GM19238 (cell line): ENCODE results near the gene ATP10A.
A peak's percentile ranks its signal among the peaks of the same experiment; 100 is the strongest.

ENCODE experiments used
- DNase-seq: peaks from one replicate; pipeline ENCODE4 v3.0.0; 2011; ENCODE audit warnings: low spot score; ENCODE audit not compliant: insufficient read length

Gene ATP10A

DNA sequence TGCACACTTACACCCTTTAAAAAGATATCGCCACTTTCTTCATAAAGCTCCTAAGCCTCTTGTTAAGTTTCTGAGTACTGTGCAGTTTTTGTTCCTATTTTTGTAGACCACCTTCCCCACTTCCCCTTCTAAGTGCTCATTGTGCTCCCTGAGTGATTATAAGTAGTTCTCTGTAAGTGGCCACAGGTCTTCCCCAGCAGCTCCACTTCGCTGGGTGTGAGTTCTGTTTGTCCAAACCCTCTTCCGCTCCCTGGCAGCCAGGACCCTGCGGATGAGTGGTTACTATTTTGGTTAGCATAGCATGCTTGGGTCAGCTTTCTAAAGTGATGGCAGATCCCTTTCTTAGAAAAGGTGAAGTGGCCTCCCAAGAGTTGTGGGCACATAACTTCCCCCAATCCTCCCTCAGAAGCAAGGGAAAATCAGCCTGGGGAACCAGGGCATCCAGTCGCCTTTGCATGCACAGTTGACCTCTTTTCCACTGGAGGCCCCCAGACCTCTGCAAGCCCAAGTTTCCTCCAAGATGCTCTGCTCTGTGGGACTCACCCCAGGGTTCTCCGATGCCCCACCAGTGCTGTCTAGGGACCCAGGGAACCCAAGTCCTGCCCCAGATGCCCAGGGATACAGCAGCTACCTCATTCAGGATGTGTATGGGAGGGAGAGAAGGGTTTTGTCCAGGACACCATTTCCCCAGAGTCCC lies 69.6 kb downstream of the ATP10A start:
- DNase-seq = peak; percentile 12

DNA sequence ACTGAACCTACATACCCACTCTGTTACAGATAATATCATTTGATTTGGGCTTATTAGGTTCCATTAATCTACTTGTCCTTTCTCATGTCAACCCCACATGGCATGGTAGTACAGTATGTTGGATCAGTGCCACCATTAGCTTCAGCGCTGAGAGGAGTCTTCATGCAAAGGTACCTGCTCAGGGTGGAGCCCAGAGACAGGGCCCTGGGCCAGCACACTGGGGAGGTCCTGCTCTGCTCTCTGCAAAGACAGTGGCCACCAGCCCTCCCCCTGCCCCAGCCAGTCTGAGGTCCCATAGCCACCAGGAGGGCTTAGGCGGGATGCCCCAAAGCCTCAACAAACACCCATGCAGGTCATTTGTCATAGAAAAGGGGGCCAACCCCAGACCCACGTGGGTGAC lies 71.0 kb downstream of the ATP10A start:
- DNase-seq = no peak

DNA sequence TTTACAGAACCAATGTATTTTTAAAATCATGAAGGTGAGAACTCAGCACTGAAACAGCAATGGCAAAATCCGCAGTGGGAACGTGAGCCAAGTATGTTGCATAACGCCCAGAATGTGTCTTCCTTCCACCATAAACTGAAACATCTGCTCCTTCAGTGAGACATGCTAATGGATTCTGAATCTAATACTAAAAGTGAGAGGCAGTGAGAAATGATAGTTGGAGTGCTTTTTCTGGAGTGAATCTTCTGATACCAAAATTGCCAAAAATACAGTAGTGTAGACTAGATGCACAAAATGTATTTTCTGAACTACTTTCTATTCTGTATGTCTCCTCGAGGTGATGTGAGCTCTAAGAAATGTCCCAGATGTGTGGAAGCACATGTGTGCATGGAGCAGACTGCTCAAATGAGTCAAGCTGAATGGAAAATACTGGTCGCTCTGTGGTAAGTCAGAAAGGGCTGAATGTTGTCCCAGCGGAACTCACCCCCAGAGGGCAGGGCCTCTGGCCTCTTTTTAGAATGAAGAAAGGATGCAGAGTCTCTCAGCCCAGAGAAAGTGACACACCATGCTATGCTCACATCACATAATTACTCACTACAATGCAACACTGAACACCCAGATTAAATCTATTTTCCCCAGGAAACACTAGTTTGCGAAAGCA lies 73.0 kb downstream of the ATP10A start:
- no peak for DNase-seq

- no peak for DNase-seq
These were observed 73.5 kb downstream of the ATP10A start for GRCh38 chr15:25789616-25789999.

- DNase-seq = no peak
These were observed 73.9 kb downstream of the ATP10A start for GRCh38 chr15:25789211-25789610.

DNA sequence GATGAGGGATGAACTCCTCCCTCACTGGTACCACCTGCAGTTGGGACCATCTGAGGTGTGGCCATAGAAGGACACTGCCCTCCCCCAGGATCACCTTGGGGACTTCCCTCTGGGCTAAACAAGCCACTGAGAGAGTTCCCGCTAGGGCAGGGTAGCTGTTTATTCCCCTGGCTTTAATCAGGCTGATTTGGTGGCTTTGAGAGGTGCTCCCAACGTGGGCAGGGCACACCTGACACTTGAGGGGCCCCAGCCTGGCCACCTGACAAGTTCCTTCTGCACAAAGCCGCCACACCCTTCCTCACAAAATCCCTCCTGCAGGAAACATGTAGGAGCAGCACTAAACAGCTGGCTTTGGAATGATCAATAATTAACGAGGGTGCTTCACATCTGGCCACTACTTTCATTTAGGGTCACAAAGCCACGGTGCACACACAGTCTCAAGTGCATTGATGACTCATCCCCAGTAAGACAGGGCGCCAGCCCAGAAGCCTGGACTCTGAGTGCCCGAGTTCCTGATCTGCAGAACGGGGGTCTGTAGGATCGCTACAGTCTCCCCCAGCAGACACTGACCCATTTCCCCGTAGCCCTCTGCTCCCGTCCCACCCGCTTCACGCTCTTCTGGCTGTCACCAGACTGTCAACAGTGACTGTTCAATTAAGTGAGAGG lies 75.1 kb downstream of the ATP10A start:
- no peak for DNase-seq

- DNase-seq = no peak
These were observed 75.7 kb downstream of the ATP10A start for GRCh38 chr15:25787381-25787780.

- DNase-seq = no peak
These were observed 77.1 kb downstream of the ATP10A start for GRCh38 chr15:25786040-25786439.

- no peak for DNase-seq
These were observed 77.5 kb downstream of the ATP10A start for GRCh38 chr15:25785641-25786025.

- no peak for DNase-seq
These were observed 78.1 kb downstream of the ATP10A start for GRCh38 chr15:25784876-25785640.

DNA sequence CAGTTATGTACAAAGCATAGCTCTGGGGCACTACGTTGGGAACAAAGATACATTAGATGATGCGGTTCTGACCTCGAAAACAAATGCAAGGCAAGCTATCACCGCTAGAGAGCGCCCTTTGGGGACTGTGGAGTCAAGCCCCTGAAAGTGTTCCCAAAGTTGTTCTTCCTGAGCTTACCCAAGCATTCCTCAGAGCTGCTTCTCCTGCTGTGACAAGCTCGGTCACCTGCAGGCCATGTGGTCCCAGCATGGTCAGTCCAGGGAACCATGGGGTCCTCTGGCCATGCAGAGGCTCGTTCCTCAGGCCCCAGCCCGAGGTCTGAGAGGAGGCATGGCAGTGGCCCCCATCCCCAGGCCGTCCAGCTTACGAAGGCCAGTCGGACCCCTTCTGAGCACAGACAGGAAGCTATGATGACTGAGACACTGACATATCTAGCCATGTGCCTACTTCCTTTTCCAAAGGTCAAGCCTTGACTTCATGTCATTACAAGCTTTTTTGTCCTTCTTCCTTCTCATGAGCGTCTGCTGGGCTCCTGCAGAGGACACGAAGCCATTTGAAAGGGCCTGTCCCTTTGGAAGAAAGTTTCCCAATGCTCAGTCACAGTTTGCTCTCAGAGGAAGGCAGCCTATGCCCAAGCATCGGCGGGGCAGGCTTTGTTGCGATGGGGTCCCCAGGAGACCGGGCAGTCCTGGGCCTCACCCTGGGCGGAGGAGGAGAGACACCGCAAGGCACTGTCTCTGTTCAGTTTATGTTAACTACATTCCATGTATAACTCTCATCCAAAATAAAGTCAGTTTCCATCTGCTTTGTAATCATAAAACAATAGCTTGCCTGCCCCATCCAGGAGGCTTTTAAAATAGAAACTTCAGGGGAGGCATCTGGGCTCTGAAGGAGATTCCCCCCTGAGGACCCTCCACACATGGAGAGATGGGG lies 79.3 kb downstream of the ATP10A start:
- DNase-seq = no peak

- no peak for DNase-seq
These were observed 80.0 kb downstream of the ATP10A start for GRCh38 chr15:25783134-25783533.

GRCh38 chr15:25780479-25781255 lies 82.5 kb downstream of the ATP10A start:
- DNase-seq = no peak

DNA sequence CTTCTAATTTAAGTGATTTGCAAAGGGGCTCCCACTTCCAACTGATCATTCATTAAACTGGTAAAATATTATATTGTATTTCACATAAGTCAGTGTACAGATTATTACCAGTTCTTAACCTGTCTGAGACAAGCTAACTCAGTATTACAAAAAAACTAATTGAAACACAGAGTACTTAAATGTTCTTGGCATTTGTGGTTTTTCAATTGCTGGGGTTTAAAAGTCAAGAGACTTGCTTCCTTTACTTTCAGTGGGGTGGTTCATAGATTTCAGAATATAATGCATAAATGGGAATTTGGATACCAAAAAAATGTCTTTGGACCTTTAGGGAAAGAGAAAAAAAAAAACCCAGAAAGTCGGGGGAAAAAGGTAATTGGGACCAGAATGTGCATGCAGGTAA lies 85.0 kb downstream of the ATP10A start:
- DNase-seq = no peak

GRCh38 chr15:25777037-25777436 lies 86.1 kb downstream of the ATP10A start:
- no peak for DNase-seq

- DNase-seq = no peak
These were observed 86.9 kb downstream of the ATP10A start for GRCh38 chr15:25776071-25776746.

DNA sequence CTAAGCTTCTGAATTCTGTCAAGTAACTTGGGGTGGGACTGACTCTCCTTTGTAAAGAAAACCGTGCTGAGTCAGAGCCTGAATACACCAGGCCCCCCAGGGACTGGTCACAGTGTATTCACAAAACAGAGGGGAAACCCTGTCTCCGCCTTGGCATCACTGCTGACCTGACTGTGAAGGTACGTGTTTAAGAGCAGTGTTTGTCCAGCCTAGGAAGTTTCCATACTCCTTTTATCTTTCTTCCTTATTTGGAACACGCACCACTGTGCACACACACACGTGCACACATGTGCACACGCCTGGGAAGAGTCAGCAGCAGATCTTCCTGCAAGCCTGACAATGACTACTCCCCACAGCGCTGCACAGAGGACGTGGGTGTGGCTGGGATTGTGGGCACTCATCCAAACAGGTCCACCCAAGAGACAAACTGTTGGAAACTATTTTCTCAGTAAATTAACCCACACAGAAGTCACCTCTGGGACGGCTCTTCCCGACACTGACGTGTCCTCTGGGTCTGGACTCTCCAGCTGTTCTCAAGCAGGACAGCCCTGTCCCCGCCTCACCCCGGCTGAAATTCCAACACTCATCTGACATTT lies 87.7 kb downstream of the ATP10A start:
- no peak for DNase-seq

GRCh38 chr15:25774871-25775270 lies 88.3 kb downstream of the ATP10A start:
- no peak for DNase-seq

DNA sequence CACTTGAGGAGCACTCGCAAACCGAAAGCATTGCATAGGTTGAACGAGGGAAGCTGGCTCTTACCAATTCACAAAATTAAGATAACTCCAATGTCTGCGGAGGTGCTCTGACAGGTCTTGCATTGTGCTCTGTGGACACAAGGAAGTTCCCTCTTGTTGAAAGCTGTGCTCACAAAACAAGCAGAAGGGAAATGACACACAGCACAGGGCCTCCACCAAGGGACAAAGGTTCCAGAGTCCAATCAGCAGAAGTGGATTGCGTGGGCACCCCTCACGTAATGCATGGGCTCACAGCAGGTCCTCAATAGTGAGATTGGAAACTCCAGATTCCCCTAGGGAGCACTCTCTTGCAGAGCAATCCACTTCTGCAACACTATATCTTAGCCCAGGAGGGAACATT lies 89.9 kb downstream of the ATP10A start:
- no peak for DNase-seq
